NT2/D1 (cell line): Measurements from ENCODE around the gene GABRA4.

Experiments
- SUZ12 ChIP-seq: IDR thresholded peaks from 2 replicates; pipeline ENCODE4 v1.6.1; 2011; ENCODE audit not compliant: insufficient read length, insufficient read depth; ENCODE audit errors: extremely low read depth
- ZNF274 ChIP-seq: IDR thresholded peaks from 2 replicates; pipeline ENCODE4 v1.6.1; 2011; ENCODE audit warnings: mild to moderate bottlenecking, low read depth, low read length

GRCh38 chr4:46977245-46977644 is 16.1 kb downstream of the GABRA4 start:
- TF ChIP-seq ZNF274: no peak
- no peak for TF ChIP-seq SUZ12
